ENCODE data around the gene NRXN3.

NRXN3 gene

DNA sequence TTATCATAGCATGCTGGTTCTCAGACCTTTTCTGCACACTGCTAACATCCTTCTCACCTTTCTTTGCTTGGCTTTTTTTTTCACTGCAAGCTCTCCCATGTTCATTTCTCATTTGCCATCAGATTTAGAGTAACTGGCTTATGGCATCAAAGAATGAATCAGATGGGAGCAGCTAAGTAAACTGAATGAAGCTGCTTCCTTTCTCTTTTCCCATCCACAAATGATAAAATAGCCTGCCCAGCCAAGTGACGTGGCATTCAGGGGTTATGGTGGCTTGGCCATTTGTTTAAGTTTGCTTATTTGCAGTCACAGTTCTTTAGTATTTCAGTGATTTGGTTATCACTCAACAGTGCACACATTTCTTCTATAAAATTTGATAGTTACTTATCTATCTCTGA is 1332.6 kb downstream of the NRXN3 start:
- DNase-seq, result no peak

DNA sequence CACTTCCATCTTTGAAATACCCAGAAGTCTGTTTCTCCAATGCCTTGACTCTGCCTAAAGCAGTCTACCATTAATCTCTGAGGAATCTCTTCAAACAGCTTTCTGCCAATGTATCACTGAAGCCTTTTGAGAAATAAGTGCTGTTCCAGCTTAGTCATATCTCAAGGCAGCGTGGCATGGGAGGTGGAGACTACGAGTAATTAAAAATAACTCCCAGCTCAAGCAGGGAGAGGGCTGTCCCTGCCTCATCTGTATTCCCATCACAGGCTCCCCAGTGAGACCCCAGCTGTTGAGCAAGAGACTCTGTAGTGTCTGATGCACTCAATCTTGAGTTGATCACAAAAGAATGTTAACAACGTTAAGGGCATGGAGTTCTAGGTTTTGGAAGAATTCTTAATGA is 1340.5 kb downstream of the NRXN3 start:
- no peak for DNase-seq

- DNase-seq, result no peak
These were observed 1341.0 kb downstream of the NRXN3 start for GRCh38 chr14:79511146-79511545.

DNA sequence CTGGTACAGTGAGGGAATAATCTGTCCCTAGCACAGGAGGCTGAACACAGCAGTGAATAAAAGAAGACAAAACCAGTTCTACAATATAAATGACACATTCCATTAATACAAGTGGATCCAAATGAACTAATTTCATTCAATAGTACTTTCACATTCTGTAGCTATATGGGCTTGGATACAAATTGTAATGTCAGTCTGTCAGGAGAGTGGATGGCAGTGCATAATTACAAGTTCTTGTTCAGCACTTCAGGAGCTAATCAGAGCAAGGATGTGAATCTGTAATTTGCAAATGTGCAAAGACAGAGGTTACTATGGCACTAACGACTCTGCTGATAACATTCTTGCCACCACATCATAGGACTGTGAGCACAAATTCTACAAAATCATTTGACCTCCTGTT is 1343.3 kb downstream of the NRXN3 start:
- DNase-seq, result no peak

DNA sequence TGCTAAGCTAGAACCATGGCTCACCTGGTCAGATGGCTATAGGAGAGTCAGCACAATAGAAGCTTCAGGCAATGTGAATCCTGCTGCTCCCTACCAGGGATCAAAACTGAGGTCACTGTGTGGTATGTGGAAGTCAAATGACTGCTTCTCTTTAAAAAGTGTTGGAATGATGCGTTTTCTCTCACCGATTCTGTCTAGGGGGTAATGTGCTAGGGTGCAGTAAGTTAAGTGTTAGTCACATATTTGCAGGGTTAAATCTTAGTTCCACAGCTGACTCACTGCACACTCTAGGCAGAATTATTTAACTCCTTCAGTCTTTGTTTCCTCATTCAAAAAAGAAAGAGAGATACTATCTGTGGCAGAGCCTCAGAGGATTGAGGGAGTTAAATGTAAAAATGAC is 1344.5 kb downstream of the NRXN3 start:
- DNase-seq, result no peak

- DNase-seq, result no peak
These were observed 1345.0 kb downstream of the NRXN3 start for GRCh38 chr14:79515158-79515557.

GRCh38 chr14:79516009-79516408 is 1345.8 kb downstream of the NRXN3 start:
- no peak for DNase-seq

GRCh38 chr14:79525416-79525815 is 1355.2 kb downstream of the NRXN3 start:
- DNase-seq, result no peak

DNA sequence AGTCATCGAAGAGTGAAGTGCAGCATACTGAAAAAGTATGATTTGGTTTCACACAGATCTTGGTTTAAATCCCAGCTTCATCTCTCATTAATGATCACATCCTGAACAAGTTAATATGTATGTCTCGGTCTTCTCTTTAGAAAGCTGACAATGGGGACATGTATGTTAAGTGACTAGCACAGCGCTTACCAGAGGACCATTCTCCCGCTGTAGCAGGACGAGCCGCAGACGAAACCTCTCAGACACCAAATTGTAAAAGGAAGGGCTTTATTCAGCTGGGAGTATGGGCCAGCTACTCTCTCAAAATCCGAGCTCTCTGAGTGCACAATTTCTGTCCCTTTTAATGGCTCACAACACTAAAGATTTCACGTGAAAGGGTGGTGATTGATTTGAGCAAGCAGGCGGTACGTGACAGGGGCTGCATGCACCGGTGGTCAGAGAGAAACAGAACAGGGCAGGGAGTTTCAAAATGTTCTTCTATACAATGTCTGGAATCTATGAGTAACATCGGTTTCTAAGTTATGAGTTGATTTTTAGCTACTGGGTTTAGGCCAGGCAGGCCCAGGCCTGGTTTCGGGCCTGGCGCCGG is 1358.7 kb downstream of the NRXN3 start:
- no peak for DNase-seq

DNA sequence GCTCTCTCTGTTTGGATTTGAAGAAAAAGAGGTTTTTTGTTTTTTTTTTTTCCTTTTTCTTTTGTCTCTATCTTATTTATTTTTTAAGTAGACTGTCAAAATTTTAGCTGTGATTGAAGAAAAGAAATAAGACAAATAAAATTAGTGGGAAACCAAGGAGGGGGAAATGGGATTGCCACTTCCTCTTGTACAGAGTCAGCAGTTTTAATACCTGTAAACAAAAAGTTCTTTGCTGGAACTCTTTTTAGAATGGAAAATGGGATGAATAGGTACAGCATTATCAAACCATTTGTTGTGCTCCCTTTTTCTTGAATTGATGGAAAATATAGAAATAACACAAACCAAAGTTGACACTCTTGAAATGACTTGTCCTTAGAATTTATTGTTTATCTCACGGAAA is 1360.4 kb downstream of the NRXN3 start:
- no peak for DNase-seq

DNA sequence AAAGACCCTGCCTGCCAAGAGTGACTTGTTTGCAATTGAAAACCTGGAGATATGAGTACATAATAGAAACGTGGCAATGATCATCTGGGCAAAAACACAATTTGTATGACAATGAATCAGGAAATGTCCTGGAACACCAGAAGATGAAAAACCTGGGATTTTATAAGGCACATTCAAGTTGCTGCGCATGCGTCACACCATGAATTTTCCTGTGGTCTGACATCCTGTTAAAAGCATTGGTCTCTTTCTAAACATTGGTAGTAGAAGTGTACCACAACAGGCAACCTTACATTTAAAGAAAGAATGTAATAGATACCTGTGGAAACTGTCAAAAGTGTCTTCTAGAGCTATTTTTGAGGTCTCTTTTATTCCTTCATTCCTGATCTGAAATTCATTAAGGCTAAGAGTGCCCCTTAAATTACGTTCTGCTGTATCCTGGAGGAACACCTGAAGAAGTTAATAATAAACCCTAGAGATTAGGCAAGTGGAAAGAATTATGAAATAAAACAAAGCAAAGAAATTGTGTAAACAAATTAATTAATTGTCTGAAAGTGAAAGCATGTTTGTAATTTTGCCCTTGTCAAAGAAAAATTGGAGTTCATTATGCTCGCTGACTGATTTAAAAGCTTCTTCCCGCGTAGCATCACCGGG is 1364.7 kb downstream of the NRXN3 start:
- DNase-seq, result no peak

GRCh38 chr14:79540394-79540793 is 1370.2 kb downstream of the NRXN3 start:
- no peak for DNase-seq

DNA sequence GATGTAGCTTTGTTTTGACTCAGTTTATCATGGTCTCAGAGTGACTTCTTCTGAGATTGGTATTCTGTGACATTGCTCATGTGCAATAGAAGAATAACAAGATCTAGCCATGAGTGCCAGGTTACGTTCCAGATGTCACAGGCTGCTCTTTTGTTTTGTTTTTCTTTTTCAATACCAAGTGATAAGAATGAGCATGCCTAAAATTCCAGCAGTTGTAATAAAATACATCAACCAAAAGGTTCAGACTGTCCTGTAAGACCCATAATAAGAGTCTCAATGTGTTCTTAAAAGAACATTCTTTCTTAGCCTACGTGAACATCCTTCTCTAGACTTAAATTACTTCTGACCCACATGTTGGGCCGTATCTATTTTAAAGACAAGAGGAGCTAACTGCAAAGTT is 1371.9 kb downstream of the NRXN3 start:
- DNase-seq, result no peak

GRCh38 chr14:79543348-79543747 is 1373.2 kb downstream of the NRXN3 start:
- DNase-seq, result no peak

DNA sequence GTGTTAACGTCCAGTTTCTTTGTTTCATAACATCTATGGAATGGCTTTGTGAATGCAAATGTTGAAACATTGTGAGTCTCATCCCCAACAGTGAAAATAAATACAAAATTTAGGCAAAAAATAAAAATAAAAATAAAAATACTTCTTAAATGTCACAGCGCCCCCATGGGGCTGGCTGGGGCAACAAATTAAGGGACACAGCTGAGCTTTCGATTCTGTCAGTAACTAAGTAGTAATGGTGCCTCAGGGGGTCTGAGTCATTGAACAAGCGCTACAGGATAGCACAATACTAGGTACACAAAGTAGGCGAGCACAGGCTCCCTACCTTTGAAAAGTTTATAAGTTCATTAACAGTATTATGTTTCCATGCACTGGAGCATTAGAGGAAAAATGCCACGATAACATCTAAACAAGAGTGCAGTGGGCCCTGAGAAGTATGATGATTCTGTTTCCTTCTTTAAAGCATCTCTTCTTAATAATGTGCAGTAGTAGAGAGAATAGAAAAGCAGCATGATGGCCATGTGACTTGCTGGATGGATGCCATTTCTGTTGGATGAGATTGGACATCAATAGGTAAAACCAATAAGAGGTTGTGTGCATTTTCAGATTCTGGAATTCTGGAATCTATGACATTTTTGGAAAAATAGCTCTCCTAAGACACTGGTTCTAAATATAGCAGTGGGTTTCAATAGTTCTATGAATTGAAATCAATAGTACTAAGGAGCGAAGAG is 1374.0 kb downstream of the NRXN3 start:
- DNase-seq, result no peak

- DNase-seq, result no peak
These were observed 1374.5 kb downstream of the NRXN3 start for GRCh38 chr14:79544698-79545070.

- no peak for DNase-seq
These were observed 1378.7 kb downstream of the NRXN3 start for GRCh38 chr14:79548836-79549235.

DNA sequence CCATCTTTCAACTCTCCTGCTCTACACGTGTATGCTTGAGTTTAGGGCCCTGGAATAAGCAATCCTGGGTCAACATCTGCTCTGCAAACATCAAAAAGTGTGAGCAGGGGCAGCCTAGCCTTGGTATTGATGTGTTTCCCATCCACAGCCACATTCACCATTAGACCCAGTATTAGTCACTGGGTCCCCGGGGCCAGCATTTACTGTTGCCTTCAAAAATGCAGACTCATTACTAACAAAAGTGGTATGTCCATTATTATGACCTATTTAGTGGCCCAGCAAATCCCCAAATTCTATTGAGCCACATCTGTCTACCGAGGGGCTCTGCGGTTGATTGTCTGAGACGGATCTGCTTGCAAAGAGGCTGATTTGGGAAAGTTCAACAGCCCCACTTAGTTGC is 1379.3 kb downstream of the NRXN3 start:
- DNase-seq, result no peak

- no peak for DNase-seq
These were observed 1381.3 kb downstream of the NRXN3 start for GRCh38 chr14:79551523-79551922.

GRCh38 chr14:79552778-79553177 is 1382.6 kb downstream of the NRXN3 start:
- DNase-seq, result no peak

GRCh38 chr14:79554816-79555215 is 1384.6 kb downstream of the NRXN3 start:
- DNase-seq, result no peak

- no peak for DNase-seq
These were observed 1385.3 kb downstream of the NRXN3 start for GRCh38 chr14:79555429-79555828.

DNA sequence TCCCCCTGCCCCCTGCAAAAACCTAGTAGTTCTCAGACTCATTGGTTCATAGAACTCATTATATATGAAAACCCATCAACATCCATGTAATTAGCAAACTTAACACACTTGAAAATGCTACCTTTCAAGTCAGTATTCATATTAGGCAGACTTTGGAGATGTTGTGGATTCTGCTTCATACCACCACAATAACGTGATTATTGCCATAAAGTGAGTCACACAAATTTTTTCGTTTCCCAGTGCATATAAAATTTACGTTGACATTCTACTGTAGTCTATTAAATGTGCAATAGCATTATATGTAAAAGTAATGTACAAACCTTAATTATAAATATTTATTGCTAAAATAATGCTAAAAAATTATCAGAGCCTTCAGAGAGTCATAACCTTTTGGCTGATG is 1387.1 kb downstream of the NRXN3 start:
- DNase-seq, result no peak

Data from hypothalamus (tissue), 51 donors.